GM18505 (cell line): ENCODE measurements around the gene CTNNA1.
"Not testable (repeated sequence)": the region's sequence is repeated elsewhere in the genome, so short reads cannot be mapped to it uniquely, and the experiment has no call there.

Experiments
- ATAC-seq: cut with Tn5 transposase; IDR thresholded peaks from one replicate; pipeline ENCODE4 v1.9.1; 2021; ENCODE audit not compliant: unreplicated experiment
- POLR2A ChIP-seq: IDR thresholded peaks from 4 replicates; pipeline ENCODE4 v1.6.1; 2011; ENCODE audit warnings: borderline replicate concordance; ENCODE audit not compliant: insufficient read depth, insufficient read length; ENCODE audit errors: extremely low read depth

The CTNNA1 gene

DNA sequence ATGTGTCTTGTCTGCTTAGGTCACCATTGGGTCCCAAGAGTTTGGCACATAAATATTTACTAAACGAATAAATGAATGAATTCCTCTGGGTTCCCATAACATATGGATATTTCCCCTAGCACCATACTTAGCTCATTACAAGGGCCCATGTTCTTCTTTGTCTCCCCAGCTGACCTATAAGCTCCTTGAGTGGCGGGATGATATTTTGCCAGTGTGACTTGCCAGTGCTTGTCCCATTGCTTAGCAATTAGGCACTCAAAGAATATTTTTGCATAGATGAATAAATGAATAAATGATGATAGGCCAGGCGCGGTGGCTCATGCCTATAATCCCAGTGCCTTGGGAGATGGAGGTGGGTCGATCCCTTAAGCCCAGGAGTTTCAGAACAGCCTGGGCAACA lies 16.9 kb upstream of the CTNNA1 start:
- no peak for ATAC-seq
- no peak for TF ChIP-seq POLR2A

DNA sequence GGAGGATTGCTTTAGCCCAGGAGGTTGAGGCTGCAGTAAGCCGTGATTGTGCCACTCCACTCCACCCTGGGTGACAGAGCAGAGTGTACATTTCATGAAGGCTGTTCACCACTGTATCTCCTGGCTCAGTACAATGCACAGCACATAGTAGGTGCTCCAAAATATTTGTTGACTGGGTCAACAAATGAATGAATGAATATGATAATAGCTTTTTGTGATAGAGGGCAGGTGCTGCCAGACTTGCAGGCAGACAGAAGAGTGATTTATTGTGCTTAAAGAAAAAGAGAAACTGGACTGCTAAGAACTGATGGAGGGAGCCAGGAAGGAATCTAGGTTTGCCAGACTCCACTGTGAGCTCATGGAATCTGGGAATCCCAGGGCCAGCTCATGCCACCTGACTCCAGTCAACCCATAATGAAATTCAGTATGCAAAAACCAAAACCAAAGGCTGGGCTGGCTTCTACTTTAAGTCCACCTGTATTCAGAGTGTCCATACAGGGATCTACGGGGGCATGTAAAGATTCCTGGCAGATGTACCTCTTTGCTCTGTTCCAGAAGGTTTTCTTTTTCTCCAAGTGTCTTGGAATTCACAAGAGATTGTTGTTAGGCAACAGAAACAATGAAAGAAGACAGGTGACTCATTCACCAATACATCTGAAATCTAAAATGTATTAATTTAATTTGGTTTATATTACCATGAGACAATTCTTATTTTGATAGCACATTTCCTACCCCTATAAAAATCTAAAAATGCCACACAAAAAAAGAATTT lies 15.5 kb upstream of the CTNNA1 start:
- TF ChIP-seq POLR2A: no peak
- no peak for ATAC-seq

DNA sequence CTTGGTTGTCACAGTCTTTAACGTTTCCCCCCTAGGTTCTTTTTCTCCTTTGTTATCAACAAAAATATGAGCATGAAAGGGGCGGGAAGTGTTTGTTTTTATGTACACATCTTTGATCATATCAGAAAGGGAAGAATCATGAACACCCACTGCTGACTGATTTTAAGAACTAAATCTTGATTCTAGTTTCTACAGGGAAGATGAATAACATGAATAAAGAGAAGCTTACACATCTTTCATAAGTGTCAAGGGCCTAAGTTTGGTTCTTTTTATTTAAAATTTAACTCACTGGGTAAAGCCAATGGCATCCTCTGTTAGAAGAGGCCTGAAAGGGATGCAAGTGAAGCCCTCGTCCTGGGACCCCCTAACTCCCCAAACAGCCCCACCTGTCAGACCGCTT lies 14.8 kb upstream of the CTNNA1 start:
- ATAC-seq: no peak
- no peak for TF ChIP-seq POLR2A

DNA sequence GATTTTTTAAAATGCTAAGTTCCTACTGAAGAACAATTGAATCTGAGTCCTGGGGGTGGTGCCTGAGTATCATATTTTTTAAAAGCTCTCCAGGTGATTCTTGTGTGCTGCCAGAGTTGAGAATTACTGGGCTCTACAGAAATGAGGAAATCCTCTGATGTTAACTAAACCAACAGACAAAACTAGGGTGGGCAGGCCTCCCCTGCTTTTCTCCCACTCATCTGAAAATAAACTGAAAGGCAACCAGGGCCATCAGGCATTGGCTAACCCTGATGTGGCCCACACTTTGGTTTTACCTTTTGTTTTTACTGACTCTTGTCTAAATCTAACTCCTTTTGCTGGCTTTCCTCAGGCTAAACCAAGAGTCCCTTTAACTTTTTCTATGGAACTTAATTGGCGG lies 13.3 kb upstream of the CTNNA1 start:
- no peak for TF ChIP-seq POLR2A
- no peak for ATAC-seq

DNA sequence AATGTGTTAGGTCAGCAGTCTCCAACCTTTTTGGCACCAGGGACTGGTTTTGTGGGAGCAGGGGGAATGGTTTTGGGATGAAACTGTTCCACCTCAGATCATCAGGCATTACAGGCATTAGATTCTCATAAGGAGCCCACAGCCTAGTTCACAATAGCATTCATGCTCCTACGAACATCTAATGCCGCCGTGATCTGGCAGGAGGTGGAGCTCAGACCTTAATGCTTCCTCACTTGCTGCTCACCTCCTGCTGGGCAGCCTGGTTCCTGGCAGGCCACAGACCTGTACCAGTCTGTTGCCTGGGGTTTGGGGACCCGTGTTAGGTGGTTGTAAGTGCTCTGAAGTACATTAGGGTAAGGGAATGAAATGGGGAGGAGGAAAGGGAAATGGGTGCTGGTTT lies 9.7 kb upstream of the CTNNA1 start:
- no peak for ATAC-seq
- TF ChIP-seq POLR2A: no peak

DNA sequence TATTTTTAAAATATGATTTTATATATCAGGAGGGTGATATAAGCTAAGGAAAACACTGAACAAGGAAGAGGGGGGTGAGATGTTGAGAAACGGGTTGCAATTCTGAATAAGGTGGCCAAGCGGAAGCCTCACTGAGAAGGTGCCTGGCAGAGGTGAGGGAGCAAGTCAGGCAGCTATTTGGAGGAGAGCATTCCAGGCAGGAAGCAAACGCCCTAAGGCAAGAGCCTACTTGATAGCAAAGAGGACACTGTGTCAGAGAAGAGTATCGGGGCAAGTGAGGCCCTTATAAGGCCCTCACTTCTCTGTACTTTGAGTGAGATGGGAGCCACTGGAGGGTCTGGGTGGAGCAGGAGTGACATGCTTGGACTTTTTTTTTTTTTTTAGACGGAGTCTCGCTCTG lies 8.0 kb upstream of the CTNNA1 start:
- no peak for ATAC-seq
- no peak for TF ChIP-seq POLR2A

DNA sequence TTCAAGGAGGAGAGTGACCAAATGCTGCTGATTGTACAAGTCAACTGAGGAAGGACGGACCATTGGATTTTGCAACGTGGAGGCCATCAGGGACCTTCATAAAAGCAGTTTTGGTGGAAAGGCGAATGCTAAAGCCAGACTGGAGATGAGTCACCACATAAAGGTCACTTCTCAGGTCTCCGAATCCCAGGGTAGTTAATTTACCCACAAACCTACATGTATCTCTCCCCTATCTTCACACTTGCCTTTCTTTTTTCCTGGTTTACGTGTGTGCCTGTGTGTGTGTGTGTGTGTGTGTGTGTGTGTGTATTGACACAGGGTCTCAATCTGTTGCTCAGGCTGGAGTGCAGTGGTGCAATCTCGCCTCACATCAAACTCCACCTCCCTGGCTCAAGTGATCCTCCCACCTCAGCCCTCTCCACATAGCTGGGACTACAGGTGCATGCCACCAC lies 4.6 kb upstream of the CTNNA1 start:
- TF ChIP-seq POLR2A: no peak
- no peak for ATAC-seq

DNA sequence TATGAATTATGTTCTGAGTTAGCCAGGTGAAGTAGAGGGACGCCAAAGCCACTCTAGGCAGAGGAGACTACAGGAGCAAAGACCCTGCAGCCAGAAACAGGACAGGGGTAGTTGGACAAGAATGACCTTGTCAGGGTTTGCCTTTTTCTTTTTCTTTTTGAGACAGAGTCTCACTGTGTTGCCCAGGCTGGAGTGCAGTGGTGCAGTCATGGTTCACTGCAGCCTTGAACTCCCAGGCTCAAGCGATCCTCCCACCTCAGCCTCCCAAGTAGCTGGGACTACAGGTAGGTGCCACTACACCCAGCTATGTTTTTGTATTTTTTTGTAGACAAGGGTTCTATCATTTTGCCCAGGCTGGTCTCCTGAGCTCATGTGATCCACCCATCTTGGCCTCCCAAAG lies 1.9 kb upstream of the CTNNA1 start:
- ATAC-seq: not testable (repeated sequence)

DNA sequence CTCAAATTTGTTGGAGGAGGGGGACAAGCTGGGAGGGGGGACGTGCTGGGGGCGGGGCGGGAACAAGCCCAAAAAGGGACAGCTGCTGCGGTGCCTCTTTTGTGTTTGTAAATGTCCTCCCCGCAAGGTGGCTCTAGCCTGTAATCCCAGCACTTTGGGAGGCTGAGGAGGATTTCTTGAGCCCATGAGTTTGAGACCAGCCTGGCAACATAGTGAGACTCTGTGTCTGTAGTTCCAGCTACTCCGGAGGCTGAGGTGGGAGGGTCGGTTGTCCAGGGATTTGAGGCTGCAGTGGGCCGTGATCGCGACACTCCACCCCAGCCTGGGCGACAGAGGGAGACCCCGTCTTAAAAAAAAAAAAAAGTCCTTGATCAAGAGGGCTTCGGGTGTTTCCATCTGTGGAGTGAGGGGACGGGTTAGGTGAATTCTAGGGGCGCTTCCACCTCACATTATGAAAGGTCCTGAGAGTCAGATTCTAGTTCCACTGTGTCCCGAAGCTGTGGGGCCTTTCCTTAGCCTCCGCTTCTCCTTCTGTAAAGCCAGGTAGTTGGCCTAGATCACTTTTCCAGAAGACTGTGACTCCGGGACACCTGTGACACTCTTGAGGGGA lies 779 bp upstream of the CTNNA1 start:
- ATAC-seq: no peak
- no peak for TF ChIP-seq POLR2A

DNA sequence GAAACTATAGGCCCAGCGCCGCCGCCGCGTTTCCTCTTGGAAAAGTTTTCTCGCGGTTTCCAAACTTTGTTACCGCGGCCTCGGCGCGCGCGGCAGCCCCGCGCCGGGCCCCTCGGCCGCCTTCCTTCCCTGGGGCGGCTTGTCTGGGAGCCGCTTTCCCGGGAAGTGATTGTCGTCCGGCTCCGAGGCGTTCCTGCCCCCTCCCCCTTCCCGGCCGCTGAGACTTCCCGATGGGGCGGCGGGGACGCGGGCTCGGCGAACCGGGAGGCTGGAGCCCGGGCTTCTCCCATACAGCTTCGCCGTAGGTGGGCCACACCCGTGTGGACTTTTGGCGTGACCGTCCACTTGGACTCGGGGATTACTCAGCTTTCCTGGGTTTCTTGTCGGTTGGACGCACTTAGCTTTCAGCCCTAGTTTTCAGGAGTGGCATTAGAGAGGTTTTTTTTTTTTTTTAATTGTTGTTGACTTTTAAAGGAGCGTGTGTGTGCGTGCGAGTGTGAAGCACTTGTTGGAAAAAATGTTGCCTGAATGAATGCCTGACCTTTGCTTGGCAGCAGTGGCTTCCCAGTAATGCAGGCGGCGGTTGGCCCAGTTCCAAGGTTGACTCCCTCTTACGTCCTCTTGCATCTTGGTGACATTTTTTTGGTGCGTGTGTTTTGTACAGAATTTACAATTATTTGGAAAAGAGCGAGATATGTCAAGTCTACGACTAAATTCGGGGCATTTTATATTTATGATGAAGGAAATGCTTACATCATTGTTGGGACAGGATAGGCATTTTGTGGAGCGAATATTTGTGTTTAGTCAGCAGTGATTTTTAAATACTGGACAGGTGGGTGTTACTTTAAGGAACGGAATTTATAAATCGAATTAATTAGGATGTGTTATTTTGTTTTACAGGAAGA lies 821 bp downstream of the CTNNA1 start:
- no peak for TF ChIP-seq POLR2A
- peak; percentile 8 for ATAC-seq

DNA sequence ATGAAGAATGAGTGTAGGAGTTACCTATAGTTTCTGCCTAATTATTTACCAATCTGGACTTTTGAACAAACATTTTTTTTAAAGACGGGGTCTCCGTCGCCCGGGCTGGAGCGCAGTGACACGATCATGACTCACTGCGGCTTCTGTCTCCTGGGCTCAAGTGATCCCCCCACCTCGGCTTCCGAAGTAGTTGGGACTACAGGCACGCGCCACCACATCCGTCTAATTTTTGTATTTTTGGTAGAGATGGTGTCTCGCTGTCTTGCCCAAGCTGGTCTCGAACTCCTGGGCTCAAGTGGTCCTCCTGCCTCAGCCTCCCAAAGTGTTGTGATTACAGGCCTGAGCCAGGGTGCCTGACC lies 1.5 kb downstream of the CTNNA1 start:
- no peak for ATAC-seq

DNA sequence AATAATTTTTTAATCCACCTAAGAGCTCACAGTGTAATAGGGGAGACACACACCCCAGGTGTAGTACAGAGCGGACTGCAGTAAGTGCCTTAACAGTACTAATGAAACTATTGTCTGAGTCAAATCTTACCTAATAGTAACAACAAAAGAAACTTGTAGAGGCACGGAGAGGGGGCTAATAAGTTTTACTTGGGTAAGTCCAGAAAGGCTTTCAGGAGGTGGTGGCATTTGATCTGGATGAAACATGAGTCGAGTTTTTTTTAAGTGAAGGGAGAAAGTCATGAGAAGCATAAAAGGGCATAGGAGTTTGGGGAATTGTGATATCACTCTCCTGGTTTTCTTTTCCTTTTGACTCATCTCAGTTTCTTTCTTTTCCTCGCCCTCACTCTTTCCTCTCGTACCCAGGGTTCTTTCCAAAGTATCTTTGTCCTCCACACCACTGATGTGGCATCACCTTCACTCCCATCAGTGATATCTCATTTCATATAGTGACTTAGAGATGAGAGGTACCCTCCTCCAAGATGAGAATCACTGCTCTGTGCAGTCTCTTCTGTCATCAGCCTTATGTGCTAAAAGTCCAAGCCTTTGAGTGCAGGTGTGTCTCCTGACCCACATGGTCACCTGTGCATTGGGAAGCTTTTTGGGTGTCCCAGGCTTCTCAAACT lies 2.0 kb downstream of the CTNNA1 start:
- TF ChIP-seq POLR2A: no peak
- ATAC-seq: no peak

More for the DNA sequence above, 1.5 kb downstream of the CTNNA1 start:
- TF ChIP-seq POLR2A: no peak

DNA sequence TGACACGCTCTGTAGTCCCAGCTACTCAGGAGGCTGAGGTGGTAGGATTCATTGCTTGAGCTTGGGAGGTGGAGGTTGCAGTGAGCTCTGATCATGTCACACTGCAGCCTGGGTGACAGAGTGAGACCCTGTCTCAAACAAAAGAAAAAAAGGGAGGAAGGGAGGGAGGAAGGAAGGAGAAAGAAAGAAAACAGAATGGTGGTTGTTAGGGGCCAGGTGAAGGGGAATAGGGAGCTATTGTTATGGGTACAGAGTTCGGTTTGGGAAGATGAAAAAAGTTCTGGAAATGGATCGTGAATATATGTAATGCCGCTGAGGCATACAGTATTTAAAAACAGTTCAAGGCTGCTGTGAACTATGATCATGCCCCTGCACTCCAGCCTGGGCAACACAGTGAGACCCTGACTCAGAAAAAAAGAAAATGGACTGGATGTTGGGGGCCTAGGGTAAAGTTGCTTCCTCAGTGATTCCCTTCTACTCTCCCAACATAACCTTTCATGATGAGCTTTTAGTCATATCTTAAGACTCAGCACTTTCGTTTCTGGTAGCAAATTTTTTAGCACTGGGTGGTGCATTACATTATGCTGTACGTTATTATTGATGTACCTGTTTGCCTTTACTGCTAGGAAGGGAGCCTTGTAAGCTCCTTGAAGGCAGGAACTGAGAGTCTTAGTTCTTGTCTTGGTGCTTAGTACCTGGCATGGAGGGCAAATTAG lies 4.0 kb downstream of the CTNNA1 start:
- no peak for ATAC-seq
- no peak for TF ChIP-seq POLR2A
